Activated naive CD8-positive, alpha-beta T cell (primary cell): Measurements from ENCODE around the gene MATK.
A peak's percentile ranks its signal among the peaks of the same experiment; 100 is the strongest.
"Not testable (repeated sequence)": the region's sequence is repeated elsewhere in the genome, so short reads cannot be mapped to it uniquely, and the experiment has no call there.

Experiments
- H3K27ac Mint-ChIP-seq: one replicate; pipeline ENCODE4 v1.8.0; 2021; ENCODE audit warnings: mixed read lengths
- H3K27me3 Mint-ChIP-seq: one replicate; pipeline ENCODE4 v1.8.0; 2021; ENCODE audit warnings: mixed read lengths
- H3K36me3 Mint-ChIP-seq: one replicate; pipeline ENCODE4 v1.8.0; 2021; ENCODE audit warnings: mixed read lengths
- H3K4me1 Mint-ChIP-seq: one replicate; pipeline ENCODE4 v1.8.0; 2021; ENCODE audit warnings: low read depth, mixed read lengths
- H3K4me3 Mint-ChIP-seq: one replicate; pipeline ENCODE4 v1.8.0; 2021; ENCODE audit warnings: mild to moderate bottlenecking, mixed read lengths
- H3K9me3 Mint-ChIP-seq: one replicate; pipeline ENCODE4 v1.8.0; 2021; ENCODE audit warnings: low read depth, mixed read lengths

Gene MATK

GRCh38 chr19:3760871-3761361, 25.3 kb downstream of the MATK start:
- peaks cover 3% of the 10 kb centered on the region for H3K36me3 Mint-ChIP-seq
- peaks cover 39% of the 10 kb centered on the region for H3K4me1 Mint-ChIP-seq
- H3K27me3 Mint-ChIP-seq, result no peaks in the 10 kb centered on the region
- no peaks in the 10 kb centered on the region for H3K9me3 Mint-ChIP-seq
- peak overlapping the region; percentile 98 for H3K4me3 Mint-ChIP-seq
- H3K27ac Mint-ChIP-seq, result peak overlapping the region; percentile 96

- Mint-ChIP-seq H3K4me3 (peak overlapping the region; percentile 98), H3K9me3 (no peaks in the 10 kb centered on the region), H3K36me3 (peaks cover 3% of the 10 kb centered on the region), H3K27me3 (no peaks in the 10 kb centered on the region), H3K4me1 (peaks cover 48% of the 10 kb centered on the region), H3K27ac (no peak overlapping the region)
Observed at GRCh38 chr19:3759482-3760254, 26.5 kb downstream of the MATK start.

DNA sequence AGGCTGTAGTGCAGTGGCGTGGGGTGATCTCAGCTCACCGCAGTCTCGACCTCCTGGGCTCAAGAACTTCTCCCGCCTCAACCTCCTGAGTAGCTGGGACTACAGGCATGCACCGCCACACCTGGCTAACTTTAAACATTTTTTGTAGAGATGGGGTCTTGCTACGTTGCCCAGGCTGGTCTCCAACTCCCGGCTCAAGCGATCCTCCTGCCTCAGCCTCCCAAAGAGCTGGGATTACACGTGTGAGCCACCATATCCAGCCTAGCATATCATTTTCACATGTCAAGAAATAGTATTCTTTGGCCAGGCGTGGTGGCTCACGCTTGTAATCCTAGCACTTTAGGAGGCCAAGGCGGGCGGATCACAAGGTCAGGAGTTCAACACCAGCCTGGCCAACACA, 27.9 kb downstream of the MATK start:
- H3K36me3 Mint-ChIP-seq, H3K27ac Mint-ChIP-seq, H3K27me3 Mint-ChIP-seq, H3K9me3 Mint-ChIP-seq: not testable (repeated sequence)
- H3K4me1 Mint-ChIP-seq, result peaks cover 48% of the 10 kb centered on the region
- peak overlapping the region; percentile 27 for H3K4me3 Mint-ChIP-seq

DNA sequence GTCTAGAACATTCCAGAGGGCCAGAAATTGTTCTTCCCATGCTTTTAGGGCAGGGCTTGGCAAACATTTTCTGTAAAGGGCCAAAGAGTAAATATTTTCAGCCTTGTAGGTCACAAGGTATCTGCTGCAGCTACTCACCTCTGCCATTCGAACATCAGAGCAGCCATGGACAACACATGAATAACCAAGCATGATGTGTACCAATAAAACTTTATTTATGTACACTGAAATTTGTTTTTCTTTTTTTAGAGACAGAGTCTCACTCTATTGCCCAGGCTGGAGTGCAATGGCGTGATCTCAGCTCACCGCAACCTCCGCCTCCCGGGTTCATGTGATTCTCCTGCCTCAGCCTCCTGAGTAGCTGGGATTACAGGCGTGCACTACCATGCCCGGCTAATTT, 28.5 kb downstream of the MATK start:
- peaks cover 42% of the 10 kb centered on the region for H3K4me1 Mint-ChIP-seq
- H3K36me3 Mint-ChIP-seq, H3K4me3 Mint-ChIP-seq, H3K27me3 Mint-ChIP-seq, H3K27ac Mint-ChIP-seq, H3K9me3 Mint-ChIP-seq: not testable (repeated sequence)

DNA sequence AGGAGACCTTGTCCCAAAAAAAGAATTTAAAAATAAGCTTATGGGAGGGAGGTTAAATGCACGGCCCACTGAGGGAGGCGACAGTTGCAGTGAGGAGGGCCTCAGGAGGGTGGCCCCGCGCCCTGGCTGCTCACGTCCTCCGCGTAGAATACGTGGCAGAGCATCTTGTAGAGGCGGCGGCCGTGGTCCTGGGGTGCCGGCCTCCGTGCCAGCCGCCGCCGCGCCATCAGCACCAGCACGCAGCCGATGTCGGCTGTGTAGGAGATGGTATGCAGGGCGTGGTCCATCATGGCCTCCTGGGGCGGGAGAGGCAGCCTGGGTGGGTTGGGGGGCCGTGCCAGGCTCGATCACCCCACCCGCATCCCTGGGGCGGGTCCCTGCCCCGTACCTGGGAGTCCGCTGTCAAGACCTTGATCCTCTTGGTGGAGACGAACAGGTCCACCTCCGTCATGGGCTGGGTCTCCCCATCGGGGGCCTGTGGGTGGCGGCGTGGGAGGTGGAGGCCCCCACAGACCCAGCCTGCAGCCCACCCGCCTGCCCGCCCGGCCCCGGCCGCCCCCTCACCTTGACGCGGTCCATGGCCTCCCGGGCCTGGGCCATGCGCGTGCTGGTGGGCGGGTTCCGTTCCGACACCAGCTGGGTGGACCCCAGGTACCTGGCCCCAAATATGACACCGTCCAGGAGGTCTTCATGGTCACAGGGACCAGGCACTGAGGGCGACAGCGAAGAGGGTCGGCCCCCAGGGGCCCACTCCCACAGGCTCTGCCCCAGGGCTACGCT, 32.4 kb downstream of the MATK start:
- H3K27me3 Mint-ChIP-seq, result no peaks in the 10 kb centered on the region
- peaks cover 18% of the 10 kb centered on the region for H3K4me1 Mint-ChIP-seq
- no peak overlapping the region for H3K4me3 Mint-ChIP-seq
- H3K9me3 Mint-ChIP-seq, result no peaks in the 10 kb centered on the region
- H3K36me3 Mint-ChIP-seq, result peaks cover 7% of the 10 kb centered on the region
- no peak overlapping the region for H3K27ac Mint-ChIP-seq

GRCh38 chr19:3752492-3752891, 33.7 kb downstream of the MATK start:
- Mint-ChIP-seq H3K27ac (no peak overlapping the region), H3K4me1 (peaks cover 17% of the 10 kb centered on the region), H3K36me3 (peaks cover 7% of the 10 kb centered on the region), H3K27me3 (no peaks in the 10 kb centered on the region), H3K9me3 (no peaks in the 10 kb centered on the region), H3K4me3 (no peak overlapping the region)

GRCh38 chr19:3751236-3751635, 34.9 kb downstream of the MATK start:
- no peaks in the 10 kb centered on the region for H3K27me3 Mint-ChIP-seq
- peaks cover 12% of the 10 kb centered on the region for H3K4me1 Mint-ChIP-seq
- H3K9me3 Mint-ChIP-seq, result no peaks in the 10 kb centered on the region
- no peak overlapping the region for H3K4me3 Mint-ChIP-seq
- no peak overlapping the region for H3K27ac Mint-ChIP-seq
- H3K36me3 Mint-ChIP-seq, result peaks cover 7% of the 10 kb centered on the region

- Mint-ChIP-seq H3K27ac (no peak overlapping the region), H3K4me3 (no peak overlapping the region)
Observed at GRCh38 chr19:3750211-3750610, 36.0 kb downstream of the MATK start.

GRCh38 chr19:3748965-3749364, 37.2 kb downstream of the MATK start:
- Mint-ChIP-seq H3K27me3 (no peaks in the 10 kb centered on the region), H3K36me3 (peaks cover 7% of the 10 kb centered on the region), H3K4me1 (no peaks in the 10 kb centered on the region), H3K27ac (no peak overlapping the region), H3K9me3 (no peaks in the 10 kb centered on the region), H3K4me3 (no peak overlapping the region)

More at GRCh38 chr19:3750211-3750610, 36.0 kb downstream of the MATK start:
- peaks cover 7% of the 10 kb centered on the region for H3K36me3 Mint-ChIP-seq
- H3K4me1 Mint-ChIP-seq, result peaks cover 5% of the 10 kb centered on the region
- H3K9me3 Mint-ChIP-seq, result no peaks in the 10 kb centered on the region
- H3K27me3 Mint-ChIP-seq, result no peaks in the 10 kb centered on the region

- Mint-ChIP-seq H3K4me3 (no peak overlapping the region), H3K9me3 (no peaks in the 10 kb centered on the region), H3K36me3 (peaks cover 7% of the 10 kb centered on the region), H3K4me1 (no peaks in the 10 kb centered on the region), H3K27me3 (no peaks in the 10 kb centered on the region), H3K27ac (no peak overlapping the region)
Observed at GRCh38 chr19:3746371-3747056, 39.7 kb downstream of the MATK start.

GRCh38 chr19:3745363-3746045, 40.7 kb downstream of the MATK start:
- no peaks in the 10 kb centered on the region for H3K9me3 Mint-ChIP-seq
- no peaks in the 10 kb centered on the region for H3K27me3 Mint-ChIP-seq
- H3K4me1 Mint-ChIP-seq, result no peaks in the 10 kb centered on the region
- peaks cover 5% of the 10 kb centered on the region for H3K36me3 Mint-ChIP-seq
- no peak overlapping the region for H3K4me3 Mint-ChIP-seq
- no peak overlapping the region for H3K27ac Mint-ChIP-seq

GRCh38 chr19:3743486-3743885, 42.7 kb downstream of the MATK start:
- peaks cover 9% of the 10 kb centered on the region for H3K4me1 Mint-ChIP-seq
- H3K9me3 Mint-ChIP-seq, result no peaks in the 10 kb centered on the region
- H3K27me3 Mint-ChIP-seq, result no peaks in the 10 kb centered on the region
- H3K36me3 Mint-ChIP-seq, result no peaks in the 10 kb centered on the region
- H3K4me3 Mint-ChIP-seq, result no peak overlapping the region
- H3K27ac Mint-ChIP-seq, result no peak overlapping the region

- Mint-ChIP-seq H3K4me1 (peaks cover 11% of the 10 kb centered on the region), H3K36me3 (peaks cover 7% of the 10 kb centered on the region), H3K27ac (no peak overlapping the region), H3K27me3 (no peaks in the 10 kb centered on the region), H3K9me3 (no peaks in the 10 kb centered on the region), H3K4me3 (no peak overlapping the region)
Observed at GRCh38 chr19:3740431-3740830, 45.8 kb downstream of the MATK start.

- no peak overlapping the region for H3K27ac Mint-ChIP-seq
- no peaks in the 10 kb centered on the region for H3K27me3 Mint-ChIP-seq
- no peaks in the 10 kb centered on the region for H3K9me3 Mint-ChIP-seq
- H3K4me1 Mint-ChIP-seq, result peaks cover 11% of the 10 kb centered on the region
- H3K36me3 Mint-ChIP-seq, result peaks cover 7% of the 10 kb centered on the region
- no peak overlapping the region for H3K4me3 Mint-ChIP-seq
Observed at GRCh38 chr19:3738477-3739220, 47.5 kb downstream of the MATK start.
